ENCODE measurements around the gene GPR17. TPM values are rescaled to one million over a fixed set of nuclear protein-coding genes. Genes with fewer than 3 reads are reported as not detected.

Gene GPR17
- total RNA-seq, 2 donors from 2014 or later: 0.24 TPM; not detected in 1

GRCh38 chr2:127639111-127639474 is 6.9 kb upstream of the GPR17 start:
- Mint-ChIP-seq H3K4me1 (peaks cover 5% of the 10 kb centered on the region), H3K9me3 (no peaks in the 10 kb centered on the region), H3K4me3 (no peak overlapping the region), H3K36me3 (ENCODE audit: low read depth) (no peaks in the 10 kb centered on the region), H3K27ac (no peak overlapping the region), H3K27me3 (ENCODE audit: insufficient read depth) (no peaks in the 10 kb centered on the region)
- no peaks in the 10 kb centered on the region for H3K27me3 ChIP-seq (ENCODE audit: control insufficient read depth, insufficient read depth, low read length, poor library complexity, severe bottlenecking)
- no peak for TF ChIP-seq CTCF (conservative IDR thresholded peaks at IDR 0.05)
- no peaks in the 10 kb centered on the region for H3K9me3 ChIP-seq (ENCODE audit: control insufficient read depth, low read length)
- no peaks in the 10 kb centered on the region for H3K36me3 ChIP-seq (ENCODE audit: control insufficient read depth, insufficient read depth, low read length)
- H3K27ac ChIP-seq (ENCODE audit: low read depth, low read length): peak overlapping the region; percentile 24
- H3K9ac ChIP-seq (ENCODE audit: extremely low read depth, low read length, poor library complexity, severe bottlenecking): no peak overlapping the region
- H3K4me1 ChIP-seq (ENCODE audit: control insufficient read depth, insufficient read depth, low read length): peaks cover 7% of the 10 kb centered on the region
- no peak overlapping the region for H3K4me3 ChIP-seq (ENCODE audit: low read length)
- WGBS, 2 experiments (ENCODE audit: insufficient coverage in 1 of 2, insufficient read length in 1 of 2): 95 to 96% methylated on average over 11 to 13 of the region's 13 CpGs
- DNase-seq: no peak

- Mint-ChIP-seq H3K27me3 (ENCODE audit: insufficient read depth) (no peaks in the 10 kb centered on the region), H3K9me3 (no peaks in the 10 kb centered on the region), H3K4me1 (peaks cover 5% of the 10 kb centered on the region), H3K27ac (no peak overlapping the region), H3K4me3 (no peak overlapping the region), H3K36me3 (ENCODE audit: low read depth) (no peaks in the 10 kb centered on the region)
- Histone ChIP-seq H3K9me3 (ENCODE audit: control insufficient read depth, low read length) (no peaks in the 10 kb centered on the region), H3K4me3 (ENCODE audit: low read length) (no peak overlapping the region), H3K27ac (ENCODE audit: low read depth, low read length) (peak overlapping the region; percentile 68), H3K9ac (ENCODE audit: extremely low read depth, low read length, poor library complexity, severe bottlenecking) (no peak overlapping the region), H3K36me3 (ENCODE audit: control insufficient read depth, insufficient read depth, low read length) (no peaks in the 10 kb centered on the region), H3K27me3 (ENCODE audit: control insufficient read depth, insufficient read depth, low read length, poor library complexity, severe bottlenecking) (no peaks in the 10 kb centered on the region), H3K4me1 (ENCODE audit: control insufficient read depth, insufficient read depth, low read length) (peaks cover 7% of the 10 kb centered on the region)
- DNase-seq: peak; percentile 87
- TF ChIP-seq CTCF (conservative IDR thresholded peaks at IDR 0.05): peak; percentile 81
- 88 to 100% methylated on average over 4 to 25 of the region's 25 CpGs for WGBS, 2 experiments (ENCODE audit: insufficient coverage in 1 of 2, insufficient read length in 1 of 2)
Observed at GRCh38 chr2:127640082-127641072, 5.6 kb upstream of the GPR17 start.

GRCh38 chr2:127641133-127641532 is 4.8 kb upstream of the GPR17 start:
- H3K9me3 ChIP-seq (ENCODE audit: control insufficient read depth, low read length): no peaks in the 10 kb centered on the region
- H3K4me1 Mint-ChIP-seq: peaks cover 5% of the 10 kb centered on the region
- H3K9me3 Mint-ChIP-seq: no peaks in the 10 kb centered on the region
- no peak for TF ChIP-seq CTCF (conservative IDR thresholded peaks at IDR 0.05)
- 86 to 90% methylated on average over 3 to 6 of the region's 6 CpGs for WGBS, 2 experiments (ENCODE audit: insufficient coverage in 1 of 2, insufficient read length in 1 of 2)
- peaks cover 7% of the 10 kb centered on the region for H3K4me1 ChIP-seq (ENCODE audit: control insufficient read depth, insufficient read depth, low read length)
- no peak overlapping the region for H3K27ac Mint-ChIP-seq
- no peaks in the 10 kb centered on the region for H3K27me3 ChIP-seq (ENCODE audit: control insufficient read depth, insufficient read depth, low read length, poor library complexity, severe bottlenecking)
- H3K4me3 Mint-ChIP-seq: no peak overlapping the region
- H3K27me3 Mint-ChIP-seq (ENCODE audit: insufficient read depth): no peaks in the 10 kb centered on the region
- DNase-seq: no peak
- H3K9ac ChIP-seq (ENCODE audit: extremely low read depth, low read length, poor library complexity, severe bottlenecking): no peak overlapping the region
- H3K36me3 ChIP-seq (ENCODE audit: control insufficient read depth, insufficient read depth, low read length): no peaks in the 10 kb centered on the region
- H3K4me3 ChIP-seq (ENCODE audit: low read length): no peak overlapping the region
- no peak overlapping the region for H3K27ac ChIP-seq (ENCODE audit: low read depth, low read length)
- no peaks in the 10 kb centered on the region for H3K36me3 Mint-ChIP-seq (ENCODE audit: low read depth)

All from endodermal cell (in vitro differentiated cells).